HepG2 (cell line): ENCODE data around the gene GRIFIN. TPM values are rescaled to one million over a fixed set of nuclear protein-coding genes. Genes with fewer than 3 reads are reported as not detected.
A peak's percentile ranks its signal among the peaks of the same experiment; 100 is the strongest.

Source experiments
- CEBPB ChIP-seq: IDR thresholded peaks from 2 replicates; pipeline ENCODE4 v1.6.1; 2011; ENCODE audit warnings: low read depth, low read length, improper control_type of control experiment, borderline replicate concordance
- EED ChIP-seq: sonication (generic); formaldehyde crosslinking; IDR thresholded peaks from 2 replicates; pipeline ENCODE4 v1.5.0; 2020; ENCODE audit warnings: mild to moderate bottlenecking, missing genetic modification reagents
- ELK4 ChIP-seq: sonication (generic); formaldehyde crosslinking; IDR thresholded peaks from 2 replicates; pipeline ENCODE4 v1.9.0; 2021; ENCODE audit warnings: missing genetic modification reagents, borderline replicate concordance
- HDAC6 ChIP-seq: fragments of 200-600 bp; sonication (generic); IDR thresholded peaks from 2 replicates; pipeline ENCODE4 v1.7.0; 2017; ENCODE audit warnings: mild to moderate bottlenecking, antibody characterized with exemption, low read length, low read depth
- HHEX ChIP-seq: IDR thresholded peaks from 2 replicates; pipeline ENCODE4 v1.6.1; 2016; ENCODE audit warnings: control low read depth
- KDM2A ChIP-seq: sonication (generic); formaldehyde crosslinking; IDR thresholded peaks from 2 replicates; pipeline ENCODE4 v1.4.0; 2020; ENCODE audit warnings: low read depth, missing genetic modification reagents, borderline replicate concordance
- KLF16 ChIP-seq, 2 experiments: sonication (generic) in 1 of 2; formaldehyde crosslinking in 1 of 2; IDR thresholded peaks; 2 replicates each; pipeline versions ENCODE4 v1.6.1 to v1.8.0; 2016 to 2023; ENCODE audit warnings: missing genetic modification reagents in 2 of 2, missing compliant biosample characterization in 1 of 2
- MAFK ChIP-seq, 2 experiments: IDR thresholded peaks in 1 of 2; conservative IDR thresholded peaks in 1 of 2; 2 replicates each; pipeline ENCODE4 v1.6.1; 2011; ENCODE audit warnings: improper control_type of control experiment in 2 of 2, low read length in 2 of 2
- PPARG ChIP-seq: conservative IDR thresholded peaks from 2 replicates; pipeline ENCODE4 v1.6.1; 2016; ENCODE audit warnings: missing biosample characterization, missing genetic modification reagents
- TOPORS ChIP-seq: sonication (generic); formaldehyde crosslinking; IDR thresholded peaks from 2 replicates; pipeline ENCODE4 v1.8.0; 2023; ENCODE audit warnings: mild to moderate bottlenecking, missing genetic modification reagents
- TRAFD1 ChIP-seq: sonication (generic); formaldehyde crosslinking; IDR thresholded peaks from 2 replicates; pipeline ENCODE4 v1.5.1; 2020; ENCODE audit warnings: missing genetic modification reagents, mild to moderate bottlenecking, borderline replicate concordance
- YEATS4 ChIP-seq: sonication (generic); formaldehyde crosslinking; IDR thresholded peaks from 2 replicates; pipeline ENCODE4 v1.4.0; 2020; ENCODE audit warnings: missing genetic modification reagents, borderline replicate concordance
- ZBTB38 ChIP-seq: sonication (generic); formaldehyde crosslinking; IDR thresholded peaks from 2 replicates; pipeline ENCODE4 v1.5.1; 2020; ENCODE audit warnings: mild to moderate bottlenecking, missing genetic modification reagents
- ZFP91 ChIP-seq: sonication (generic); formaldehyde crosslinking; IDR thresholded peaks from 2 replicates; pipeline ENCODE4 v1.9.0; 2022; ENCODE audit warnings: missing genetic modification reagents, mild to moderate bottlenecking, borderline replicate concordance
- ZNF207 ChIP-seq: fragments of 450-650 bp; IDR thresholded peaks from 2 replicates; pipeline ENCODE4 v1.6.1; 2016; ENCODE audit warnings: antibody characterized with exemption, borderline replicate concordance
- ZNF281 ChIP-seq: sonication (generic); formaldehyde crosslinking; IDR thresholded peaks from 2 replicates; pipeline ENCODE4 v1.4.0; 2020; ENCODE audit warnings: missing genetic modification reagents, borderline replicate concordance
- polyA plus RNA-seq, 8 experiments: library from polyadenylated mRNA; depleted of rRNA in 3 of 8; stranded (reverse) in 7 of 8; unstranded in 1 of 8; fragments of >200 nt; fragmentation: Illumina TruSeq in 4 of 8; extraction: Trizol in 4 of 8; gene quantifications; 2 replicates each; pipeline versions ENCODE4 v1.2.1 to v1.2.3, GENCODE V29; 2011 to 2016; ENCODE audit warnings: low read depth in 4 of 8, missing spikeins in 1 of 8, mixed read lengths in 1 of 8; ENCODE audit not compliant: insufficient read depth in 1 of 8
- total RNA-seq, 5 experiments: library from RNA; depleted of rRNA; stranded (reverse); fragments of >200 nt; fragmentation: Illumina TruSeq; extraction: Trizol; gene quantifications; 2 replicates each; pipeline ENCODE4 v1.2.3, GENCODE V29; 2016; ENCODE audit warnings: low read depth in 1 of 5
- TF ChIP-seq, protein P1 (sequence below): sonication (generic); formaldehyde crosslinking; IDR thresholded peaks from 2 replicates; pipeline ENCODE4 v1.4.0; 2020; ENCODE audit warnings: missing genetic modification reagents, borderline replicate concordance

GRIFIN gene
- total and polyA plus RNA-seq, 2 of the 13 experiments (the other 11 are each of a cell fraction or from before 2014, with no cell fraction given): not detected

- TF ChIP-seq YEATS4 (CRISPR knock-in tag) (no peak), ZBTB38 (no peak), HDAC6 (no peak), TRAFD1 (no peak), TOPORS (CRISPR knock-in tag) (0 out of 2 replicates have a peak, but pooled peaks have one; percentile 20), ZFP91 (0 out of 2 replicates have a peak, but pooled peaks have one; percentile 33), KDM2A (CRISPR knock-in tag) (peak; percentile 26; the same call in 1 of the 2 replicates), ZNF207 (no peak), MAFK (conservative IDR thresholded peaks at IDR 0.05 in 1 of 2, IDR thresholded peaks at IDR 0.05 in 1 of 2; ENCODE audit: low read length in 2 of 2) (no peak), KLF16 (CRISPR knock-in tag; IDR thresholded peaks at IDR 0.05) (no peak), CEBPB (0 out of 2 replicates have a peak, but pooled peaks have one; percentile 24), ZNF281 (no peak), HHEX (CRISPR knock-in tag) (no peak), EED (no peak), ELK4 (no peak), PPARG (CRISPR knock-in tag) (no peak)
- TF ChIP-seq, protein P1, sequence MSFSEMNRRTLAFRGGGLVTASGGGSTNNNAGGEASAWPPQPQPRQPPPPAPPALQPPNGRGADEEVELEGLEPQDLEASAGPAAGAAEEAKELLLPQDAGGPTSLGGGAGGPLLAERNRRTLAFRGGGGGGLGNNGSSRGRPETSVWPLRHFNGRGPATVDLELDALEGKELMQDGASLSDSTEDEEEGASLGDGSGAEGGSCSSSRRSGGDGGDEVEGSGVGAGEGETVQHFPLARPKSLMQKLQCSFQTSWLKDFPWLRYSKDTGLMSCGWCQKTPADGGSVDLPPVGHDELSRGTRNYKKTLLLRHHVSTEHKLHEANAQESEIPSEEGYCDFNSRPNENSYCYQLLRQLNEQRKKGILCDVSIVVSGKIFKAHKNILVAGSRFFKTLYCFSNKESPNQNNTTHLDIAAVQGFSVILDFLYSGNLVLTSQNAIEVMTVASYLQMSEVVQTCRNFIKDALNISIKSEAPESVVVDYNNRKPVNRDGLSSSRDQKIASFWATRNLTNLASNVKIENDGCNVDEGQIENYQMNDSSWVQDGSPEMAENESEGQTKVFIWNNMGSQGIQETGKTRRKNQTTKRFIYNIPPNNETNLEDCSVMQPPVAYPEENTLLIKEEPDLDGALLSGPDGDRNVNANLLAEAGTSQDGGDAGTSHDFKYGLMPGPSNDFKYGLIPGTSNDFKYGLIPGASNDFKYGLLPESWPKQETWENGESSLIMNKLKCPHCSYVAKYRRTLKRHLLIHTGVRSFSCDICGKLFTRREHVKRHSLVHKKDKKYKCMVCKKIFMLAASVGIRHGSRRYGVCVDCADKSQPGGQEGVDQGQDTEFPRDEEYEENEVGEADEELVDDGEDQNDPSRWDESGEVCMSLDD (CRISPR knock-in tag): no peak
Measured at GRCh38 chr7:2450198-2451107, 25.7 kb downstream of the GRIFIN start (continued).
